ENCODE results near the gene PCDHGA3.

- TF ChIP-seq, protein P1, sequence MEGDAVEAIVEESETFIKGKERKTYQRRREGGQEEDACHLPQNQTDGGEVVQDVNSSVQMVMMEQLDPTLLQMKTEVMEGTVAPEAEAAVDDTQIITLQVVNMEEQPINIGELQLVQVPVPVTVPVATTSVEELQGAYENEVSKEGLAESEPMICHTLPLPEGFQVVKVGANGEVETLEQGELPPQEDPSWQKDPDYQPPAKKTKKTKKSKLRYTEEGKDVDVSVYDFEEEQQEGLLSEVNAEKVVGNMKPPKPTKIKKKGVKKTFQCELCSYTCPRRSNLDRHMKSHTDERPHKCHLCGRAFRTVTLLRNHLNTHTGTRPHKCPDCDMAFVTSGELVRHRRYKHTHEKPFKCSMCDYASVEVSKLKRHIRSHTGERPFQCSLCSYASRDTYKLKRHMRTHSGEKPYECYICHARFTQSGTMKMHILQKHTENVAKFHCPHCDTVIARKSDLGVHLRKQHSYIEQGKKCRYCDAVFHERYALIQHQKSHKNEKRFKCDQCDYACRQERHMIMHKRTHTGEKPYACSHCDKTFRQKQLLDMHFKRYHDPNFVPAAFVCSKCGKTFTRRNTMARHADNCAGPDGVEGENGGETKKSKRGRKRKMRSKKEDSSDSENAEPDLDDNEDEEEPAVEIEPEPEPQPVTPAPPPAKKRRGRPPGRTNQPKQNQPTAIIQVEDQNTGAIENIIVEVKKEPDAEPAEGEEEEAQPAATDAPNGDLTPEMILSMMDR (optimal IDR thresholded peaks at IDR 0.05 in 1 of 3, IDR thresholded peaks at IDR 0.05 in 1 of 3, conservative IDR thresholded peaks at IDR 0.05 in 1 of 3; ENCODE audit: extremely low read depth in 1 of 3, insufficient read depth in 2 of 3, low read length in 3 of 3): no peak
- no peak for TF ChIP-seq EZH2 (IDR thresholded peaks at IDR 0.05; ENCODE audit: low read length)
Observed at GRCh38 chr5:141371572-141372475, 28.2 kb downstream of the PCDHGA3 start.
